Panc1 (cell line): Measurements from ENCODE around the gene EP300.

Experiments used
- TCF7L2 ChIP-seq: IDR thresholded peaks from 2 replicates; pipeline ENCODE4 v1.6.1; 2011; ENCODE audit warnings: mild to moderate bottlenecking, low read depth, low read length, inconsistent platforms
- TF ChIP-seq, protein P1 (sequence below): fragments of 450-650 bp; IDR thresholded peaks from 2 replicates; pipeline ENCODE4 v1.5.1; 2017; ENCODE audit warnings: mild to moderate bottlenecking
- TF ChIP-seq, protein P2 (sequence below), 2 experiments: IDR thresholded peaks; 2 replicates each; pipeline ENCODE4 v1.6.1; 2011 to 2012; ENCODE audit warnings: low read depth in 2 of 2, control low read depth in 1 of 2, low read length in 1 of 2, mild to moderate bottlenecking in 1 of 2, moderate library complexity in 1 of 2; ENCODE audit not compliant: insufficient read depth in 1 of 2

DNA sequence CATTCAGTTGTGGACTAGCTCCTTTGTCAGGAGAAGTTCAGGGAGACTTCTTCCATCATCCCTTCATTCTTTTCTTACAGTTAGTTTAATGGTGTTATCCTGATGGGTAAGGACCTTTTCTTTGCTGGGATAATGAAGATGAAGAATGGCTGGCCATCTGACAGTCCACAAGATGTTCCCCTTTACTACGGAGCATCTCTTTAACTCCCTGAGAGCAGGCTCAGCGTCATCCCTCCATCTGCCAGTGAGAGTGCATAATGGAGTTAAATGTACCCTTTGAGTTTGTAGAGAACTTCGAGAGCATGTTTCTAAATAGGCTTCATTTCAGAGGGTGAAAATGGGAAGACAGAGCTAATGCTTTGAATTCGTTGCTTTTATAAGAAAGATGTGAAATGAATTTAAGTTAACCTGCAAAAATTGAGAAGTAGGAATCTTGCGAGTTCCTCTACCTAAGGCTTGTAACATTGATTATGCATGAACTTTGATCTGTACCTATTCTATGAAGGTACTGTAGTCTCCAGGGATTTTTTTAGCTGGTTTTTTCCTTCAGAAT lies 1.7 kb downstream of the EP300 start:
- TF ChIP-seq, protein P1, sequence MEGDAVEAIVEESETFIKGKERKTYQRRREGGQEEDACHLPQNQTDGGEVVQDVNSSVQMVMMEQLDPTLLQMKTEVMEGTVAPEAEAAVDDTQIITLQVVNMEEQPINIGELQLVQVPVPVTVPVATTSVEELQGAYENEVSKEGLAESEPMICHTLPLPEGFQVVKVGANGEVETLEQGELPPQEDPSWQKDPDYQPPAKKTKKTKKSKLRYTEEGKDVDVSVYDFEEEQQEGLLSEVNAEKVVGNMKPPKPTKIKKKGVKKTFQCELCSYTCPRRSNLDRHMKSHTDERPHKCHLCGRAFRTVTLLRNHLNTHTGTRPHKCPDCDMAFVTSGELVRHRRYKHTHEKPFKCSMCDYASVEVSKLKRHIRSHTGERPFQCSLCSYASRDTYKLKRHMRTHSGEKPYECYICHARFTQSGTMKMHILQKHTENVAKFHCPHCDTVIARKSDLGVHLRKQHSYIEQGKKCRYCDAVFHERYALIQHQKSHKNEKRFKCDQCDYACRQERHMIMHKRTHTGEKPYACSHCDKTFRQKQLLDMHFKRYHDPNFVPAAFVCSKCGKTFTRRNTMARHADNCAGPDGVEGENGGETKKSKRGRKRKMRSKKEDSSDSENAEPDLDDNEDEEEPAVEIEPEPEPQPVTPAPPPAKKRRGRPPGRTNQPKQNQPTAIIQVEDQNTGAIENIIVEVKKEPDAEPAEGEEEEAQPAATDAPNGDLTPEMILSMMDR, result no peak
- TF ChIP-seq TCF7L2, result no peak
- TF ChIP-seq, protein P2, sequence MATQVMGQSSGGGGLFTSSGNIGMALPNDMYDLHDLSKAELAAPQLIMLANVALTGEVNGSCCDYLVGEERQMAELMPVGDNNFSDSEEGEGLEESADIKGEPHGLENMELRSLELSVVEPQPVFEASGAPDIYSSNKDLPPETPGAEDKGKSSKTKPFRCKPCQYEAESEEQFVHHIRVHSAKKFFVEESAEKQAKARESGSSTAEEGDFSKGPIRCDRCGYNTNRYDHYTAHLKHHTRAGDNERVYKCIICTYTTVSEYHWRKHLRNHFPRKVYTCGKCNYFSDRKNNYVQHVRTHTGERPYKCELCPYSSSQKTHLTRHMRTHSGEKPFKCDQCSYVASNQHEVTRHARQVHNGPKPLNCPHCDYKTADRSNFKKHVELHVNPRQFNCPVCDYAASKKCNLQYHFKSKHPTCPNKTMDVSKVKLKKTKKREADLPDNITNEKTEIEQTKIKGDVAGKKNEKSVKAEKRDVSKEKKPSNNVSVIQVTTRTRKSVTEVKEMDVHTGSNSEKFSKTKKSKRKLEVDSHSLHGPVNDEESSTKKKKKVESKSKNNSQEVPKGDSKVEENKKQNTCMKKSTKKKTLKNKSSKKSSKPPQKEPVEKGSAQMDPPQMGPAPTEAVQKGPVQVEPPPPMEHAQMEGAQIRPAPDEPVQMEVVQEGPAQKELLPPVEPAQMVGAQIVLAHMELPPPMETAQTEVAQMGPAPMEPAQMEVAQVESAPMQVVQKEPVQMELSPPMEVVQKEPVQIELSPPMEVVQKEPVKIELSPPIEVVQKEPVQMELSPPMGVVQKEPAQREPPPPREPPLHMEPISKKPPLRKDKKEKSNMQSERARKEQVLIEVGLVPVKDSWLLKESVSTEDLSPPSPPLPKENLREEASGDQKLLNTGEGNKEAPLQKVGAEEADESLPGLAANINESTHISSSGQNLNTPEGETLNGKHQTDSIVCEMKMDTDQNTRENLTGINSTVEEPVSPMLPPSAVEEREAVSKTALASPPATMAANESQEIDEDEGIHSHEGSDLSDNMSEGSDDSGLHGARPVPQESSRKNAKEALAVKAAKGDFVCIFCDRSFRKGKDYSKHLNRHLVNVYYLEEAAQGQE (IDR thresholded peaks at IDR 0.05; ENCODE audit: insufficient read depth in 1 of 2, low read depth in 2 of 2, low read length in 1 of 2), result no peak
